Esophagus muscularis mucosa (tissue), 4 donors: ENCODE data around the gene DIPK1A.

ENCODE experiments used
- CTCF ChIP-seq, 3 experiments: fragments of 200-600 bp in 2 of 3; fragments of 450-650 bp in 1 of 3; sonication (generic) in 2 of 3; IDR thresholded peaks; one replicate each; pipeline ENCODE4 v1.5.1; 2017 to 2019; ENCODE audit warnings: antibody characterized with exemption in 3 of 3, mild to moderate bottlenecking in 2 of 3, moderate library complexity in 1 of 3
- EP300 ChIP-seq: sonication (generic); formaldehyde crosslinking; IDR thresholded peaks from one replicate; pipeline ENCODE4 v1.6.1; 2017; ENCODE audit warnings: antibody characterized with exemption
- POLR2A ChIP-seq: fragments of 450-650 bp; IDR thresholded peaks from one replicate; pipeline ENCODE4 v1.6.1; 2017; ENCODE audit warnings: antibody characterized with exemption, moderate library complexity, mild to moderate bottlenecking, low read depth
- POLR2AphosphoS5 ChIP-seq, 2 donors: sonication (generic); formaldehyde crosslinking; IDR thresholded peaks; one replicate each; pipeline ENCODE4 v1.6.1; 2017; ENCODE audit warnings: antibody characterized with exemption in 2 of 2

- TF ChIP-seq CTCF (IDR thresholded peaks at IDR 0.05) (no peak), POLR2A (no peak), POLR2AphosphoS5 (IDR thresholded peaks at IDR 0.05) (no peak), EP300 (no peak)
Measured at GRCh38 chr1:92879316-92879968, 81.8 kb downstream of the DIPK1A start.
